ENCODE measurements around the gene CAPN9.

Gene CAPN9

DNA sequence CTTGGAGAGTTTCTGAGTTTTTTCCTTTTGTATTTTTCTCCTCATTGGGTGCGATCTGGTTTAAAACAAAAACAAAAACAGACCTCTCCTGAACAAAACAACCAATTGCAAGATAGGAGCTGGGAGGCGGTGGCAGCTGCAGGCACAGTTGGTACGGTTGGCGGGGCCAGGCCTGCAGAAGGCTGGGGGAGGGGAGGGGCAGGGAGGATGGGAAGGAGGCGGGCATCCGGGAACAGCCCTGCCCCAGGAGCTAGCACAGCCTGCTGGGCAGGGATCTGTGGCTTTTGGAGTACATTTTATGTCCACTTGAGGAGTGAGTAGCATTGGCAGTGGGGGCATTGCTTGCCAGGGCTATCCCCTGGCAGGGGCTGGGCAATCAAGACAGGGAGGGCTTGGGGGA lies 5.2 kb downstream of the CAPN9 start:
- DNase-seq: no peak
- H3K4me1 ChIP-seq: peaks cover 3% of the 10 kb centered on the region
- TF ChIP-seq CTCF (IDR thresholded peaks at IDR 0.05; ENCODE audit: low read depth, low read length): no peak

GRCh38 chr1:230753191-230753585 lies 6.0 kb downstream of the CAPN9 start:
- Histone ChIP-seq H3K36me3 (no peaks in the 10 kb centered on the region), H3K9me3 (no peaks in the 10 kb centered on the region), H3K4me1 (peaks cover 7% of the 10 kb centered on the region), H3K4me3 (ENCODE audit: low read depth, low read length) (no peak overlapping the region), H3K27me3 (no peaks in the 10 kb centered on the region)
- no peak for DNase-seq
- TF ChIP-seq CTCF (IDR thresholded peaks at IDR 0.05; ENCODE audit: low read depth, low read length): no peak

More for the DNA sequence above, 5.2 kb downstream of the CAPN9 start:
- H3K4me3 ChIP-seq (ENCODE audit: low read depth, low read length): no peak overlapping the region
- no peaks in the 10 kb centered on the region for H3K36me3 ChIP-seq
- H3K27me3 ChIP-seq: no peaks in the 10 kb centered on the region
- no peaks in the 10 kb centered on the region for H3K9me3 ChIP-seq

DNA sequence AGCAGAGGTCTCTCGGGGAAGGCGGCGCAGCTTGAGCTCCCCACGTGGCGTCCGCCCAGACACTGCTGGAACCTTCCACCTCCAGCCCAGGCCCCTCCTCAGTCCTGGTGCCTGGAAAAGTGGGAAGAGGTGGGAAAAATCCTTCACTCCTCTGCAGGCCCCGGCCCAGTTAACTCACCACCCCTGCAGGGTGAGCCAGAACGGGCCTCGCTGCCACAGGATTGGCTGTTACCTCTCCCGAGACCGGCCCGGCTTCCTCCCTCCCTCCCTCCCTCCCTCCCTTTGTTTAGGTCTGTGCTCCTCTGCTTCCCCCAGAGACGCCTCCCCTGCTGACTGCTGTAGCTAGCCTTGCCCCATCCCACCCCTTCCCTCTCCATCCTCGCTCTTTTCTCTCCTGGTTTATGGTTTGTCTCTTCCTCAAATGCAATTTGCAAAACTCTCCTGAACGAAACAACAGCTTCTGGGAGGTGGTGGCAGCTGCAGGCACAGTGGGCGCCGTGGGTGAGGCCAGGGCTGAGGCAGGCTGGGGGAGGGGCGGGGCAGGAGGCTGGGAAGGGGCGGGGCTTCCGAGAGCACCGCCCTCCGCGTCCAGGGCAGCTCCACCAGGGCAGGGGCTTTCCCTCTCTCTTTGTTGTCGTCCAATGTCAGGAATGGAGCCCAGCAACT lies 6.5 kb downstream of the CAPN9 start:
- Histone ChIP-seq H3K36me3 (no peaks in the 10 kb centered on the region), H3K4me3 (ENCODE audit: low read depth, low read length) (no peak overlapping the region), H3K4me1 (peaks cover 8% of the 10 kb centered on the region), H3K9me3 (no peaks in the 10 kb centered on the region), H3K27me3 (no peaks in the 10 kb centered on the region)
- no peak for TF ChIP-seq CTCF (IDR thresholded peaks at IDR 0.05; ENCODE audit: low read depth, low read length)
- DNase-seq: peak; percentile 65

DNA sequence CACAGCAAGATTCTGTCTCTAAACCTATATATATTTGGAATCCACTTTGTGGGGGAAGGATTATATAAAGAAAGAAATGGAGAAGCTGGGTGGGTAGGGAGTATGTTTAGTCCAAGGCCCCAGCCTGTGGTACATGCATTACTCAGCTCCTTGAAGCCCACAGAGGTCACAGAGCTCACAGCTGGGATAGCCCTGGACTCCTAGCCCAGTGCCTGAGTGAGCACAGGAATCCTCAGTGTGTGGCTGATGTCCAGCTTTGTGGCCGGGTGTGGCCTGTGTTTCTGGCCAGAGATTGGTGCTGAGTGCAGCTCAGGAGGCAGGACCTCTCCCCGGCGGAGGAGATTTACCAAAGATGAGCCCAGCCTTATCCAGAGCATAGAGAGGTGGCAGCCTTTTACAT lies 7.6 kb downstream of the CAPN9 start:
- H3K4me1 ChIP-seq: peaks cover 8% of the 10 kb centered on the region
- H3K4me3 ChIP-seq (ENCODE audit: low read depth, low read length): no peak overlapping the region
- TF ChIP-seq CTCF (IDR thresholded peaks at IDR 0.05; ENCODE audit: low read depth, low read length): no peak
- H3K36me3 ChIP-seq: no peaks in the 10 kb centered on the region
- no peaks in the 10 kb centered on the region for H3K9me3 ChIP-seq
- H3K27me3 ChIP-seq: no peaks in the 10 kb centered on the region
- DNase-seq: no peak

DNA sequence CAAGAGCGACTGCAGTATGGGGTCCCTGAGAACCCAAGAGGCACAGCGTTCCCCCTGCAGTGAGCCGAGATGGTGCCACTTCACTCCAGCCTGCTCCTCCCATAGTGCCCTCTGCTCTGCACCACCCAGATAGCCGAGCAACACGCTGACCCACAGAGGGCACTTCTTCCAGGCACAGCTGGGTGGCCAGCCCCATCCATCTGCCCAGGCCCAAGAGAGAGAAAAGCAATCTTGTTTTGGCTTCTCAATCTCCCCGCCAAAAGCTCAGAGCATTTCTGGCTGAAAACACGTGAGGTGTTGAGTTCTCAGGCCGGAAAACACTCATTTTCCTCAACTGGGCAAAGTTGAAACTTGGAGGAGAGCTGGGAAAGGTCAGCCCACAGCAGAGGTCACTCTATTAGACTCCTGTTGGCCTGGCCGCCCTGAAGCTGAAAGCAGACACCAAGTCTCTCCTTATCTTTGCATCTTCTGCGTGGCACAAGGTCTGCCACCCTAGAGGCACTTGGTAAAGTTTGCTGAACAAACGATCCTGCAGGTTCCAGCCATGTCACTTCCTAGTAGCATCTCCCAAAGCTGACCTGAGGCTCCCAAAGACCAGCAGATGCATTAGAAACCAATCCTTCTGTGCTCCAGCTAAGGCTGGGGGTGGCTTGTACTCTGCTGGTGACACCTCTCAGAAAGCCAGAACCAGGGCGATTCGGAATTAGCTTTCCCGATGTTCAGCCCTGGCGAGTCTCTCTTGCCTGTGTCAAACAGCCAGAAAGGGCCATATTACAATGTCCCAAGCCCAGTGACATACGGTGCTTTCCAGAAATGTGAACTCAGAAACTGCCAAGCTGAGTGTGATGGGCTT lies 10.9 kb downstream of the CAPN9 start:
- TF ChIP-seq CTCF (IDR thresholded peaks at IDR 0.05; ENCODE audit: low read depth, low read length): no peak
- Histone ChIP-seq H3K36me3 (no peaks in the 10 kb centered on the region), H3K4me1 (peaks cover 8% of the 10 kb centered on the region), H3K4me3 (ENCODE audit: low read depth, low read length) (no peak overlapping the region), H3K9me3 (no peaks in the 10 kb centered on the region), H3K27me3 (no peaks in the 10 kb centered on the region)
- DNase-seq: no peak
